Activated T-helper 9 cell treated with anti-CD3 and anti-CD28 coated beads, Interleukin-2, amount 50 U/mL, for 16 hours (primary cell): ENCODE data around the gene GPAT3.
"Not testable (repeated sequence)": the region's sequence is repeated elsewhere in the genome, so short reads cannot be mapped to it uniquely, and the experiment has no call there.

Experiments used
- DNase-seq: peaks from one replicate; pipeline ENCODE4 v3.0.0-alpha.2; 2020; ENCODE audit warnings: low read depth

Gene GPAT3

GRCh38 chr4:83552083-83552482, 16.2 kb downstream of the GPAT3 start:
- no peak for DNase-seq

- no peak for DNase-seq
Measured at GRCh38 chr4:83552924-83553323, 17.0 kb downstream of the GPAT3 start.

- DNase-seq: no peak
Measured at GRCh38 chr4:83556006-83556707, 20.2 kb downstream of the GPAT3 start.

- no peak for DNase-seq
Measured at GRCh38 chr4:83556816-83557215, 20.9 kb downstream of the GPAT3 start.

GRCh38 chr4:83558059-83558653, 22.2 kb downstream of the GPAT3 start:
- no peak for DNase-seq

GRCh38 chr4:83558680-83559079, 22.8 kb downstream of the GPAT3 start:
- no peak for DNase-seq

GRCh38 chr4:83560523-83560922, 24.6 kb downstream of the GPAT3 start:
- no peak for DNase-seq

- no peak for DNase-seq
Measured at GRCh38 chr4:83561381-83561780, 25.5 kb downstream of the GPAT3 start.

GRCh38 chr4:83563998-83564397, 28.1 kb downstream of the GPAT3 start:
- DNase-seq: no peak

GRCh38 chr4:83568062-83568461, 32.2 kb downstream of the GPAT3 start:
- no peak for DNase-seq

- DNase-seq: no peak
Measured at GRCh38 chr4:83569429-83569828, 33.5 kb downstream of the GPAT3 start.

GRCh38 chr4:83569987-83570386, 34.1 kb downstream of the GPAT3 start:
- no peak for DNase-seq

- no peak for DNase-seq
Measured at GRCh38 chr4:83572848-83573247, 36.9 kb downstream of the GPAT3 start.

GRCh38 chr4:83574247-83574646, 38.3 kb downstream of the GPAT3 start:
- no peak for DNase-seq

GRCh38 chr4:83576237-83576636, 40.3 kb downstream of the GPAT3 start:
- DNase-seq: not testable (repeated sequence)

GRCh38 chr4:83581411-83582288, 45.7 kb downstream of the GPAT3 start:
- no peak for DNase-seq

GRCh38 chr4:83582289-83582785, 46.4 kb downstream of the GPAT3 start:
- no peak for DNase-seq

GRCh38 chr4:83585982-83586508, 50.1 kb downstream of the GPAT3 start:
- DNase-seq: no peak

- DNase-seq: no peak
Measured at GRCh38 chr4:83589279-83589678, 53.4 kb downstream of the GPAT3 start.

- DNase-seq: no peak
Measured at GRCh38 chr4:83591056-83591455, 55.1 kb downstream of the GPAT3 start.

- no peak for DNase-seq
Measured at GRCh38 chr4:83591730-83592129, 55.8 kb downstream of the GPAT3 start.

- no peak for DNase-seq
Measured at GRCh38 chr4:83599183-83599582, 63.3 kb downstream of the GPAT3 start.

GRCh38 chr4:83603129-83603528, 67.2 kb downstream of the GPAT3 start:
- DNase-seq: no peak
